ENCODE measurements around the gene RAD51B. TPM values are rescaled to one million over a fixed set of nuclear protein-coding genes. Genes with fewer than 3 reads are reported as not detected.

RAD51B gene
- total and polyA plus RNA-seq, 9 of the 15 experiments (the other 6 are each of a cell fraction or from before 2014, with no cell fraction given) = 8.5 to 17.3 (median 11.3) TPM

- TF ChIP-seq GATA2 (CRISPR knock-in tag; IDR thresholded peaks at IDR 0.05) = no peak
- TF ChIP-seq HMG20A (CRISPR knock-in tag; conservative IDR thresholded peaks at IDR 0.05) = no peak
- TF ChIP-seq IRF1 (CRISPR knock-in tag; IDR thresholded peaks at IDR 0.05; ENCODE audit: borderline replicate concordance) = no peak
- no peak for TF ChIP-seq SMAD2 (IDR thresholded peaks at IDR 0.05; ENCODE audit: low read depth, low read length)
Observed at GRCh38 chr14:68343534-68344118, 524.0 kb downstream of the RAD51B start (continued).

- in situ Hi-C loops (cut with MboI) (no loop called here), intact Hi-C loops (cut with micrococcal nuclease) (no loop called here)
- POLR2A ChIA-PET = no interaction called here
- Histone ChIP-seq H3K9ac (ENCODE audit: insufficient read depth in 1 of 2, low read depth in 2 of 2, low read length in 2 of 2) (no peak overlapping the region), H3K4me2 (ENCODE audit: insufficient read depth, low read length) (no peak overlapping the region), H2AFZ (ENCODE audit: low read depth, low read length) (no peak overlapping the region), H3K36me3 (ENCODE audit: control insufficient read depth, insufficient read depth, low read length) (no peaks in the 10 kb centered on the region), H3K27ac (ENCODE audit: extremely low read depth, low read depth, low read length) (no peak overlapping the region), H3K4me3 (no peak overlapping the region), H3K9me3 (replicated peaks; ENCODE audit: control insufficient read depth, insufficient read depth, low read depth, low read length) (no peaks in the 10 kb centered on the region), H3K9me1 (ENCODE audit: control insufficient read depth, insufficient read depth, low read length) (no peaks in the 10 kb centered on the region), H3K4me1 (replicated peaks in 1 of 2; ENCODE audit: control insufficient read depth in 2 of 2, insufficient read depth in 2 of 2, low read length in 2 of 2) (peaks cover 0 to 6% of the 10 kb centered on the region in 2 experiments; a peak in 3 of 5 replicates), H3K27me3 (ENCODE audit: control insufficient read depth in 2 of 2, insufficient read depth in 2 of 2, low read length in 2 of 2) (no peaks in the 10 kb centered on the region), H3K79me2 (ENCODE audit: control insufficient read depth, insufficient read depth, low read length) (no peaks in the 10 kb centered on the region), H4K20me1 (replicated peaks; ENCODE audit: control insufficient read depth, insufficient read depth, low read length) (no peaks in the 10 kb centered on the region)
- FAIRE-seq = no peak
- CTCF ChIA-PET (ENCODE audit: low intra/inter-chr PET ratio) = no interaction called here
- no TSS peak for BruUV-seq (replicated peaks)
- WGBS (ENCODE audit: insufficient coverage, low coverage, missing lambda C conversion rate) = 70% methylated on average over 2 of the region's 4 CpGs
- TF ChIP-seq POLR3A (IDR thresholded peaks at IDR 0.05; ENCODE audit: borderline replicate concordance, extremely low read depth, insufficient read depth, insufficient read length) (no peak), MEIS2 (IDR thresholded peaks at IDR 0.05; ENCODE audit: partially characterized antibody) (no peak), JUNB (CRISPR knock-in tag; conservative IDR thresholded peaks at IDR 0.05) (no peak), MXI1 (IDR thresholded peaks at IDR 0.05; ENCODE audit: low read depth, low read length) (no peak), ZNF146 (CRISPR knock-in tag; IDR thresholded peaks at IDR 0.05; ENCODE audit: unreplicated experiment) (no peak), HBP1 (CRISPR knock-in tag; IDR thresholded peaks at IDR 0.05) (no peak), L3MBTL2 (IDR thresholded peaks at IDR 0.05) (no peak), KAT7 (CRISPR knock-in tag; IDR thresholded peaks at IDR 0.05; ENCODE audit: borderline replicate concordance) (no peak), NELFE (IDR thresholded peaks at IDR 0.05; ENCODE audit: insufficient read depth, insufficient read length) (no peak), ZNF41 (CRISPR knock-in tag; conservative IDR thresholded peaks at IDR 0.05) (no peak), LARP7 (IDR thresholded peaks at IDR 0.05) (no peak)
- DNase-seq (ENCODE audit: extremely low read depth in 1 of 4, low spot score in 3 of 4) = no peak
- ATAC-seq = no peak
Observed at GRCh38 chr14:68345738-68346137, 526.2 kb downstream of the RAD51B start.

Measured in K562 (cell line).